Medulla oblongata (tissue), 1 donor: Measurements from ENCODE around the gene ACP1.
"Not testable (repeated sequence)": the region's sequence is repeated elsewhere in the genome, so short reads cannot be mapped to it uniquely, and the experiment has no call there.

ENCODE experiments used
- DNase-seq: peaks from one replicate; pipeline ENCODE4 v3.0.0-alpha.2; 2015; ENCODE audit errors: extremely low spot score

The ACP1 gene

GRCh38 chr2:310994-311393 lies 46.2 kb downstream of the ACP1 start:
- DNase-seq = no peak

- no peak for DNase-seq
Observed at GRCh38 chr2:313991-314390, 49.2 kb downstream of the ACP1 start.

- DNase-seq = no peak
Observed at GRCh38 chr2:314561-315336, 50.0 kb downstream of the ACP1 start.

GRCh38 chr2:315925-316324 lies 51.2 kb downstream of the ACP1 start:
- not testable (repeated sequence) for DNase-seq

- DNase-seq = no peak
Observed at GRCh38 chr2:316381-316780, 51.6 kb downstream of the ACP1 start.

- no peak for DNase-seq
Observed at GRCh38 chr2:317501-318424, 53.0 kb downstream of the ACP1 start.

GRCh38 chr2:319059-319600 lies 54.4 kb downstream of the ACP1 start:
- DNase-seq = no peak

GRCh38 chr2:320561-320960 lies 55.8 kb downstream of the ACP1 start:
- DNase-seq = no peak

GRCh38 chr2:322326-322725 lies 57.6 kb downstream of the ACP1 start:
- DNase-seq = no peak

- DNase-seq = no peak
Observed at GRCh38 chr2:323035-323434, 58.3 kb downstream of the ACP1 start.
